ENCODE measurements around the gene NDUFS7. TPM values are rescaled to one million over a fixed set of nuclear protein-coding genes. Genes with fewer than 3 reads are reported as not detected.

NDUFS7 gene
- total and polyA plus RNA-seq, 9 of the 15 experiments (the other 6 are each of a cell fraction or from before 2014, with no cell fraction given) = 6.0 to 271 (median 60.6) TPM

- TF ChIP-seq HES1 (IDR thresholded peaks at IDR 0.05; ENCODE audit: low read depth) (no peak), ZZZ3 (IDR thresholded peaks at IDR 0.05) (no peak), ZBED1 (IDR thresholded peaks at IDR 0.05) (no peak), NBN (IDR thresholded peaks at IDR 0.05; ENCODE audit: low read depth) (no peak), E2F6 (IDR thresholded peaks at IDR 0.05; ENCODE audit: borderline replicate concordance in 1 of 2, extremely low read depth in 1 of 2, insufficient read depth in 1 of 2, insufficient read length in 1 of 2, low read depth in 1 of 2, low read length in 1 of 2, poor library complexity in 1 of 2, severe bottlenecking in 1 of 2) (no peak), TCF3 (CRISPR knock-in tag; IDR thresholded peaks at IDR 0.05) (no peak), RCOR1 (IDR thresholded peaks at IDR 0.05; ENCODE audit: borderline replicate concordance in 1 of 2, low read depth in 2 of 2, low read length in 2 of 2) (no peak), ZNF274 (IDR thresholded peaks at IDR 0.05; ENCODE audit: borderline replicate concordance, low read depth, low read length) (0 out of 2 replicates have a peak, but pooled peaks have one; percentile 7), GTF2B (IDR thresholded peaks at IDR 0.05; ENCODE audit: extremely low read depth, insufficient read length) (no peak), IRF1 (CRISPR knock-in tag; IDR thresholded peaks at IDR 0.05; ENCODE audit: borderline replicate concordance) (no peak), ZBTB7A (IDR thresholded peaks at IDR 0.05; ENCODE audit: borderline replicate concordance, control insufficient read depth, low read depth, low read length) (no peak), ZNF592 (IDR thresholded peaks at IDR 0.05) (no peak), FOXO4 (CRISPR knock-in tag; IDR thresholded peaks at IDR 0.05) (no peak)
These were observed 367 bp downstream of the NDUFS7 start (continued) for GRCh38 chr19:1384085-1384462.
